RWPE1 (cell line): Measurements from ENCODE around the gene GNLY.
A peak's percentile ranks its signal among the peaks of the same experiment; 100 is the strongest.

Source experiments
- CTCF ChIA-PET: fragments of 350-600 bp; sonication (Branson Sonifier 250); formaldehyde crosslinking; extraction: SDS; loops from one replicate; lab custom pipeline; 2021; lab: Yijun Ruan, JAX
- POLR2A ChIA-PET: fragments of 400-600 bp; formaldehyde crosslinking; extraction: SDS; loops from one replicate; lab custom pipeline; 2020; ENCODE audit warnings: antibody characterized with exemption; ENCODE audit not compliant: low non-redundant PET; lab: Yijun Ruan, JAX
- DNase-seq: peaks from one replicate; pipeline ENCODE4 v3.0.0; 2012; ENCODE audit warnings: low spot score
- H3K27ac ChIP-seq: fragments of 450-650 bp; 2 replicates; pipeline ENCODE4 v1.5.1; 2017
- TF ChIP-seq, protein P1 (sequence below): fragments of 450-650 bp; conservative IDR thresholded peaks from 2 replicates; pipeline ENCODE4 v1.5.1; 2017; ENCODE audit warnings: low read depth, mild to moderate bottlenecking

The GNLY gene

GRCh38 chr2:85724731-85725181 lies 30.6 kb downstream of the GNLY start:
- DNase-seq, result no peak
- TF ChIP-seq, protein P1, sequence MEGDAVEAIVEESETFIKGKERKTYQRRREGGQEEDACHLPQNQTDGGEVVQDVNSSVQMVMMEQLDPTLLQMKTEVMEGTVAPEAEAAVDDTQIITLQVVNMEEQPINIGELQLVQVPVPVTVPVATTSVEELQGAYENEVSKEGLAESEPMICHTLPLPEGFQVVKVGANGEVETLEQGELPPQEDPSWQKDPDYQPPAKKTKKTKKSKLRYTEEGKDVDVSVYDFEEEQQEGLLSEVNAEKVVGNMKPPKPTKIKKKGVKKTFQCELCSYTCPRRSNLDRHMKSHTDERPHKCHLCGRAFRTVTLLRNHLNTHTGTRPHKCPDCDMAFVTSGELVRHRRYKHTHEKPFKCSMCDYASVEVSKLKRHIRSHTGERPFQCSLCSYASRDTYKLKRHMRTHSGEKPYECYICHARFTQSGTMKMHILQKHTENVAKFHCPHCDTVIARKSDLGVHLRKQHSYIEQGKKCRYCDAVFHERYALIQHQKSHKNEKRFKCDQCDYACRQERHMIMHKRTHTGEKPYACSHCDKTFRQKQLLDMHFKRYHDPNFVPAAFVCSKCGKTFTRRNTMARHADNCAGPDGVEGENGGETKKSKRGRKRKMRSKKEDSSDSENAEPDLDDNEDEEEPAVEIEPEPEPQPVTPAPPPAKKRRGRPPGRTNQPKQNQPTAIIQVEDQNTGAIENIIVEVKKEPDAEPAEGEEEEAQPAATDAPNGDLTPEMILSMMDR, result no peak
- H3K27ac ChIP-seq, result no peak overlapping the region
- CTCF ChIA-PET, result interaction anchor here (0.5 to 2.6 kb wide), 5 partner anchors 17 to 381 kb away, joined by 4 to 14 read pairs (median 5); partner anchors contain the start of genes POLR1A and PTCD3
- POLR2A ChIA-PET, result no interaction called here

DNA sequence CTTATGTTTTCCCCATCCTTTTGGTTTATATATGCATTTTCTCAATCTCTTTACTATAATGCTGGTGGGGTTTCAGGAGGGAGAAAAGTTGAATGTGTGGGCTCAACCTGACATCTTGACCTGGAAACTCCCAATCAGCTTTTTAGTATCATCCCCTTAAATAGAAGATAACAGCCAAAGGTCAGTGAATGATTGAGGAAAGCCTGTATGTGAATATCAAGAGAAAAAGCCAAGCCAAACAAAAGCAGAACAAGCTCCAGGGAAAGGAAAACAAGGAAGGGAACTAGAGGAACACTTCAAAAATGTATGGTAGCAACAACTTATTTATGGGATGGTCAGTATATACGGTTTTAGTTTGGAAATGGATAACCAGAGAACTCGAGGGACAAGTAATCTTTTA lies 31.3 kb downstream of the GNLY start:
- H3K27ac ChIP-seq, result no peak overlapping the region
- no peak for DNase-seq
- ChIA-PET POLR2A (interaction anchor here (0.6 kb wide), 1 partner anchor 130 kb away, joined by 3 read pairs; no protein-coding TSS in a partner anchor), CTCF (interaction anchor here (1.1 to 2.6 kb wide), 3 partner anchors 17 to 89 kb away, joined by 3 to 14 read pairs (median 6); no protein-coding TSS in a partner anchor)
- TF ChIP-seq, protein P1, result no peak

GRCh38 chr2:85727798-85728197 lies 33.6 kb downstream of the GNLY start:
- no peak for DNase-seq
- ChIA-PET POLR2A (interaction anchor here (0.6 kb wide), 1 partner anchor 88 kb away, joined by 3 read pairs; no protein-coding TSS in a partner anchor), CTCF (no interaction called here)
- H3K27ac ChIP-seq, result no peak overlapping the region
- TF ChIP-seq, protein P1, result no peak

DNA sequence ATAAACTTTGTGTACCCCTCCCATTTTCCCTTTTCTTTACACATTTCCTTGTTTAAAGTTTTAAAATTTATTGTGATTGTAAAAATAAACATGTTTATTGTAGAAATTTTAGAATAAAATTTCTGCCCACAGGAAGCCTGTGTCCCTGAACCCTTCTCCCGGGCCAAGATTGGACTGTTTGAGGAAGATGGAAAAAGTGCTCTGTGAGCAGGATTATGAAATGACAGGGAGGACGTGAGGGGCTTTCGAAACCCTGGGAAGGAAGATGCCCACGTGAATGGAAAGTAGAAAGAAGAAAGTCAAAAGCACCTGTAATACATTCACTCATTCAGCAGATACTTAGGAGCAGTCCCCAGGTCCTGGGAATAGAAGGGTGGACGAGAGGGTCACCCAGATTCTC lies 34.2 kb downstream of the GNLY start:
- DNase-seq, result no peak
- CTCF ChIA-PET, result interaction anchor here (0.6 to 2.4 kb wide), 27 partner anchors 9 to 346 kb away, joined by 3 to 99 read pairs (median 5); partner anchors contain the start of gene ATOH8
- POLR2A ChIA-PET, result no interaction called here
- TF ChIP-seq, protein P1, result no peak
- H3K27ac ChIP-seq, result no peak overlapping the region

DNA sequence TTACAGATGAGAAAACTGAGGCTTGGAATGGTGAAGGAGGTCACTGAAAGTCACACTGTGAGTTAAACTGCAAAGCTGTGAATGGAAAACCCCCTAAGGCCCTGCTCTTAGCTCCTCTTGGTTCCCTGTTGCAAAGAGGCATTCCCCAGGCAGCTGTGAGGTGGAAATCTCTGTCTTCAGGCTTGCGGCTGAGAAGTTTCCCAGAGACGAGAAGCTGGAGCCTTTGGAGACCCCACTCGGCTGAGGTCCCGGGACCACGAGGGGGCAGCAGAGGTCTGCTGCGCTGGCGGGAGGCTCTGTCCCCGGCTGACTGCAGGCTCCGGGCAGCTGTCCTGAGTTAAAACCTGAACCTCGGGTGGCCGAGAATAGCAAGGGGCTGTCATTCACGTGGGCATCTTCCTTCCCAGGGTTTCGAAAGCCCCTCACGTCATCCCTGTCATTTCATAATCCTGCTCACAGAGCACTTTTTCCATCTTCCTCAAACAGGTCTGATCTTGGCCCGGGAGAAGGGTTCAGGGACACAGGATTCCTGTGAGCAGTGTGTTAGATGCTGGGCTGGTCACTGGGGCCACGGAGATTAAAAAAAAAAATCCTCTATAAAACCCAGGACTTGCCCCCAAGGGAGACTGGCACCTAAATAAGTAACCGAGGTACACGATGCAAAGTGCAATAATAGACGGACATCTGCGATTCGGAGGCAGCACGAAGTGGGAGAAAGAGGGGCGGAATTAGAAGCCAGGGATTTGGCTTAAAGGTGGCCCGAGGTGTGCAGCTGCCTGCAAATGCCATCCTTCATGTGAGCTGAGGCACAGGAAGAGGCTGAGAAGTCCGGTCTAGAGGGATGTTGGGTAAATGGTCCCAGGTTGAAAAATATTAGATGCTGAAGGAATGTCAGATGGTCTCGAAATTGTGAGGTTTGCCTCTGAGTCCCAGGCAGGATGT lies 35.0 kb downstream of the GNLY start:
- peak; percentile 80 for DNase-seq
- CTCF ChIA-PET, result interaction anchor here (0.6 to 2.4 kb wide), 34 partner anchors 10 to 347 kb away, joined by 3 to 99 read pairs (median 4); partner anchors contain the start of gene ATOH8
- no peak overlapping the region for H3K27ac ChIP-seq
- POLR2A ChIA-PET, result no interaction called here
- TF ChIP-seq, protein P1, result peak; percentile 96

GRCh38 chr2:85729825-85730510 lies 35.8 kb downstream of the GNLY start:
- DNase-seq, result no peak
- ChIA-PET CTCF (interaction anchor here (0.9 to 2.4 kb wide), 9 partner anchors 11 to 314 kb away, joined by 3 to 99 read pairs (median 15); no protein-coding TSS in a partner anchor), POLR2A (no interaction called here)
- no peak overlapping the region for H3K27ac ChIP-seq
- TF ChIP-seq, protein P1, result no peak
